H1 (cell line): Measurements from ENCODE around the gene HMGA1. TPM values are rescaled to one million over a fixed set of nuclear protein-coding genes. Genes with fewer than 3 reads are reported as not detected.

Experiments used
- CTCF ChIA-PET: fragments of 300-600 bp; sonication (Branson Sonifier 250); formaldehyde crosslinking; loops from one replicate; lab custom pipeline; 2021; ENCODE audit not compliant: partially characterized antibody; lab: Charles Lee
- POLR2A ChIA-PET: fragments of 300-600 bp; sonication (Branson Sonifier 250); formaldehyde crosslinking; loops from one replicate; lab custom pipeline; 2021; ENCODE audit warnings: inconsistent platforms; ENCODE audit not compliant: partially characterized antibody; lab: Charles Lee
- DNase-seq, 2 experiments: peaks; one replicate each; pipeline versions ENCODE4 v3.0.0 to v3.0.0-alpha.2; 2010 to 2022; ENCODE audit warnings: low spot score in 2 of 2, low read depth in 1 of 2, mixed read lengths in 1 of 2
- FAIRE-seq: peaks from 2 replicates; lab custom pipeline; 2011; peaks lifted over from hg19 to GRCh38; lab: Jason Lieb, UNC
- H2AFZ ChIP-seq: 2 replicates; pipeline ENCODE4 v1.8.1; 2012; ENCODE audit warnings: low read length, inconsistent platforms
- H2AK5ac ChIP-seq: 2 replicates; pipeline ENCODE4 v1.6.1; 2013; ENCODE audit warnings: low read depth, low read length
- H2BK120ac ChIP-seq: replicated peaks from 2 replicates; pipeline ENCODE3; 2013; ENCODE audit warnings: low read depth, low read length, inconsistent platforms
- H2BK12ac ChIP-seq: 2 replicates; pipeline ENCODE4 v1.6.1; 2013; ENCODE audit warnings: low read depth, low read length
- H2BK15ac ChIP-seq: 2 replicates; pipeline ENCODE4 v1.6.1; 2013; ENCODE audit warnings: low read length
- H2BK20ac ChIP-seq: 2 replicates; pipeline ENCODE4 v1.6.1; 2013; ENCODE audit warnings: low read length
- H2BK5ac ChIP-seq: 2 replicates; pipeline ENCODE4 v1.6.1; 2013; ENCODE audit warnings: low read depth, low read length
- H3K14ac ChIP-seq: 2 replicates; pipeline ENCODE4 v1.6.1; 2013; ENCODE audit warnings: inconsistent platforms; ENCODE audit not compliant: insufficient read length
- H3K18ac ChIP-seq: 2 replicates; pipeline ENCODE4 v1.6.1; 2013; ENCODE audit warnings: low read length; ENCODE audit errors: extremely low read depth
- H3K23ac ChIP-seq: 2 replicates; pipeline ENCODE4 v1.6.1; 2013; ENCODE audit warnings: inconsistent platforms; ENCODE audit not compliant: insufficient read length
- H3K23me2 ChIP-seq: 2 replicates; pipeline ENCODE4 v1.6.1; 2013; ENCODE audit warnings: low read depth, low read length
- H3K27ac ChIP-seq: 2 replicates; pipeline ENCODE4 v1.6.1; 2011; ENCODE audit warnings: low read depth, low read length, inconsistent platforms
- H3K27me3 ChIP-seq, 4 experiments: replicated peaks in 1 of 4; 1 replicate in 1 of 4; 2 replicates in 3 of 4; pipeline versions ENCODE4 v1.6.1 to v1.8.1; 2011 to 2013; ENCODE audit warnings: low read length in 3 of 4, mild to moderate bottlenecking in 3 of 4, inconsistent platforms in 2 of 4, mixed read lengths in 2 of 4, moderate library complexity in 1 of 4; ENCODE audit not compliant: control insufficient read depth in 3 of 4, insufficient read depth in 3 of 4; ENCODE audit errors: extremely low read depth in 1 of 4
- H3K36me3 ChIP-seq, 4 experiments: 2 replicates each; pipeline versions ENCODE4 v1.6.1 to v1.8.1; 2011 to 2013; ENCODE audit warnings: mild to moderate bottlenecking in 4 of 4, low read length in 3 of 4, moderate library complexity in 2 of 4, control low read depth in 1 of 4, inconsistent platforms in 1 of 4; ENCODE audit not compliant: insufficient read depth in 4 of 4, control insufficient read depth in 2 of 4
- H3K4ac ChIP-seq: replicated peaks from 2 replicates; pipeline ENCODE3; 2013; ENCODE audit warnings: low read length, low read depth, mixed read lengths, inconsistent platforms; ENCODE audit not compliant: insufficient read length
- H3K4me1 ChIP-seq, 4 experiments: replicated peaks in 1 of 4; 1 replicate in 1 of 4; 2 replicates in 3 of 4; pipeline versions ENCODE4 v1.6.1 to v1.8.1; 2011 to 2013; ENCODE audit warnings: low read length in 3 of 4, inconsistent platforms in 2 of 4, mixed read lengths in 1 of 4; ENCODE audit not compliant: insufficient read depth in 4 of 4, control insufficient read depth in 3 of 4
- H3K4me2 ChIP-seq, 2 experiments: 2 replicates each; pipeline versions ENCODE4 v1.6.1 to v1.8.1; 2011 to 2013; ENCODE audit warnings: low read depth in 2 of 2, low read length in 2 of 2, control low read depth in 1 of 2, inconsistent platforms in 1 of 2, mild to moderate bottlenecking in 1 of 2; ENCODE audit not compliant: insufficient read depth in 1 of 2
- H3K4me3 ChIP-seq, 4 experiments: fragments of 200-600, 300-600 bp in 1 of 4; sonication (generic), shearing (Covaris generic), sonication (Bioruptor Twin) in 1 of 4; 2 replicates each; pipeline versions ENCODE4 v1.5.1 to v1.8.1; 2011 to 2016; ENCODE audit warnings: low read length in 4 of 4, low read depth in 3 of 4, control low read depth in 2 of 4, inconsistent platforms in 2 of 4, mild to moderate bottlenecking in 2 of 4, mixed read lengths in 1 of 4, moderate library complexity in 1 of 4; ENCODE audit not compliant: insufficient read depth in 2 of 4; ENCODE audit errors: extremely low read depth in 1 of 4
- H3K56ac ChIP-seq: replicated peaks from 2 replicates; pipeline ENCODE3; 2013; ENCODE audit warnings: low read depth, mild to moderate bottlenecking, mixed read lengths, low read length, inconsistent platforms; ENCODE audit not compliant: insufficient read length
- H3K79me1 ChIP-seq: 2 replicates; pipeline ENCODE4 v1.6.1; 2013; ENCODE audit warnings: low read depth, low read length, control low read depth
- H3K79me2 ChIP-seq, 2 experiments: 2 replicates each; pipeline versions ENCODE4 v1.6.1 to v1.8.1; 2012 to 2013; ENCODE audit warnings: low read length in 2 of 2, mild to moderate bottlenecking in 2 of 2, inconsistent platforms in 1 of 2; ENCODE audit not compliant: insufficient read depth in 2 of 2, control insufficient read depth in 1 of 2
- H3K9ac ChIP-seq, 4 experiments: replicated peaks in 1 of 4; 1 replicate in 1 of 4; 2 replicates in 3 of 4; pipeline versions ENCODE4 v1.6.1 to v1.8.1; 2011 to 2013; ENCODE audit warnings: low read depth in 3 of 4, low read length in 3 of 4, control low read depth in 2 of 4, mild to moderate bottlenecking in 2 of 4, moderate library complexity in 2 of 4, inconsistent platforms in 1 of 4; ENCODE audit errors: extremely low read depth in 1 of 4
- H3K9me3 ChIP-seq, 2 experiments: 2 replicates each; pipeline versions ENCODE4 v1.6.1 to v1.8.1; 2012 to 2013; ENCODE audit warnings: mild to moderate bottlenecking in 2 of 2, moderate library complexity in 2 of 2, control low read depth in 1 of 2, inconsistent platforms in 1 of 2, low read depth in 1 of 2, low read length in 1 of 2, mixed read lengths in 1 of 2; ENCODE audit not compliant: insufficient read depth in 2 of 2
- H4K20me1 ChIP-seq, 2 experiments: replicated peaks in 1 of 2; 2 replicates each; pipeline versions ENCODE3 to v1.8.1; 2011 to 2013; ENCODE audit warnings: inconsistent platforms in 2 of 2, low read length in 2 of 2, mild to moderate bottlenecking in 1 of 2; ENCODE audit not compliant: insufficient read depth in 2 of 2, control insufficient read depth in 1 of 2
- H4K5ac ChIP-seq: 2 replicates; pipeline ENCODE4 v1.6.1; 2013; ENCODE audit warnings: low read length, low read depth, mixed read lengths, inconsistent platforms; ENCODE audit not compliant: insufficient read length
- H4K8ac ChIP-seq: 2 replicates; pipeline ENCODE4 v1.8.0; 2013; ENCODE audit warnings: mild to moderate bottlenecking, moderate library complexity, low read length, inconsistent platforms; ENCODE audit not compliant: insufficient read depth; ENCODE audit errors: extremely low read depth
- H4K91ac ChIP-seq: replicated peaks from 2 replicates; pipeline ENCODE3; 2013; ENCODE audit warnings: low read length, mixed read lengths, inconsistent platforms; ENCODE audit not compliant: insufficient read length
- BCL11A ChIP-seq, 2 experiments: IDR thresholded peaks; one replicate each; pipeline ENCODE4 v1.6.1; 2011; ENCODE audit warnings: low read depth in 2 of 2, low read length in 2 of 2, mild to moderate bottlenecking in 2 of 2
- FOSL1 ChIP-seq: IDR thresholded peaks from 2 replicates; pipeline ENCODE4 v1.6.1; 2011; ENCODE audit warnings: mild to moderate bottlenecking, low read depth, low read length, moderate library complexity; ENCODE audit not compliant: insufficient read depth
- GTF2F1 ChIP-seq: IDR thresholded peaks from 2 replicates; pipeline ENCODE4 v1.6.1; 2012; ENCODE audit warnings: low read depth, low read length, improper control_type of control experiment, borderline replicate concordance
- HDAC2 ChIP-seq, 2 experiments: fragments of 300-600 bp in 1 of 2; sonication (generic) in 1 of 2; IDR thresholded peaks; 2 replicates each; pipeline ENCODE4 v1.6.1; 2011 to 2012; ENCODE audit warnings: low read depth in 2 of 2, low read length in 2 of 2, mild to moderate bottlenecking in 2 of 2, moderate library complexity in 2 of 2, borderline replicate concordance in 1 of 2, inconsistent platforms in 1 of 2
- KDM1A ChIP-seq: fragments of 200-600, 300-600 bp; sonication (generic); IDR thresholded peaks from 2 replicates; pipeline ENCODE4 v1.7.1; 2016; ENCODE audit warnings: mild to moderate bottlenecking, low read length, borderline replicate concordance
- PHF8 ChIP-seq: fragments of 200-600 bp; sonication (generic); conservative IDR thresholded peaks from 2 replicates; pipeline ENCODE4 v1.7.1; 2012; ENCODE audit warnings: low read depth, mild to moderate bottlenecking, inconsistent platforms, low read length, moderate library complexity
- RFX5 ChIP-seq: IDR thresholded peaks from 2 replicates; pipeline ENCODE4 v1.6.1; 2011; ENCODE audit warnings: low read depth, low read length, improper control_type of control experiment, borderline replicate concordance
- RXRA ChIP-seq: IDR thresholded peaks from 2 replicates; pipeline ENCODE4 v1.6.1; 2011; ENCODE audit warnings: low read depth, mild to moderate bottlenecking, low read length, moderate library complexity; ENCODE audit not compliant: insufficient read depth
- SAP30 ChIP-seq: fragments of 300-600 bp; sonication (generic); IDR thresholded peaks from 2 replicates; pipeline ENCODE4 v1.7.1; 2012; ENCODE audit warnings: low read length, moderate library complexity, mild to moderate bottlenecking, inconsistent platforms; ENCODE audit not compliant: insufficient read depth, insufficient replicate concordance
- SP1 ChIP-seq: IDR thresholded peaks from 2 replicates; pipeline ENCODE4 v1.6.1; 2011; ENCODE audit warnings: low read depth, low read length
- SP2 ChIP-seq: IDR thresholded peaks from 2 replicates; pipeline ENCODE4 v1.6.1; 2012; ENCODE audit warnings: mild to moderate bottlenecking, low read length, inconsistent platforms
- SRF ChIP-seq: IDR thresholded peaks from 2 replicates; pipeline ENCODE4 v1.6.1; 2011; ENCODE audit warnings: mild to moderate bottlenecking, low read depth, low read length, moderate library complexity
- TCF12 ChIP-seq: IDR thresholded peaks from 2 replicates; pipeline ENCODE4 v1.6.1; 2011; ENCODE audit warnings: low read depth, mild to moderate bottlenecking, low read length
- WGBS, 2 experiments: shearing (Covaris generic) in 1 of 2; methylation state at CpG; one replicate each; pipeline versions ENCODE4 v1.1.6 to v1.1.7; 2013 to 2015; ENCODE audit warnings: low lambda C conversion rate in 2 of 2, mixed read lengths in 2 of 2, inconsistent platforms in 1 of 2, low coverage in 1 of 2, missing lambda C conversion rate in 1 of 2; ENCODE audit not compliant: insufficient replicate concordance in 2 of 2, insufficient coverage in 1 of 2, insufficient read length in 1 of 2; ENCODE audit errors: extremely low coverage in 1 of 2, missing lambda C conversion rate in 1 of 2; 5-methylcytosine and 5-hydroxymethylcytosine counted together
- polyA plus RNA-seq, 7 experiments: library from polyadenylated mRNA; depleted of rRNA in 3 of 7; stranded (reverse) in 5 of 7; unstranded in 2 of 7; fragments of >200 nt in 5 of 7; fragments of 200-250 nt in 2 of 7; gene quantifications; 1 replicate in 5 of 7; 2 replicates in 1 of 7; 4 replicates in 1 of 7; pipeline versions ENCODE4 v1.2.1 to v1.2.3, GENCODE V29; 2011 to 2013; ENCODE audit warnings: missing spikeins in 2 of 7, mixed read lengths in 2 of 7
- total RNA-seq: library from RNA; stranded (reverse); fragmentation: NEBNext Ultra II Directional; extraction: Animal tissue kit (Norgen Biotek cat#: 25700); gene quantifications from 2 replicates; pipeline ENCODE4 v1.2.1, GENCODE V29; 2021

HMGA1 gene
- total and polyA plus RNA-seq, 2 of the 8 experiments (the other 6 are each of a cell fraction or from before 2014, with no cell fraction given), result 1,557 to 2,636 TPM

- H3K9ac ChIP-seq, result no peak overlapping the region
- ChIA-PET CTCF (interaction anchor here (0.7 to 3.6 kb wide), 18 partner anchors 9 to 190 kb away, joined by 3 to 23 read pairs (median 4); partner anchors contain the start of gene SMIM29), POLR2A (interaction anchor here (0.9 to 3.5 kb wide), 7 partner anchors 11 to 352 kb away, joined by 3 to 23 read pairs (median 4); partner anchors contain the start of gene HMGA1)
- no peak overlapping the region for H2BK5ac ChIP-seq
- H3K79me2 ChIP-seq, result no peaks in the 10 kb centered on the region
- no peak overlapping the region for H2BK12ac ChIP-seq
- DNase-seq, result no peak
- H3K4me3 ChIP-seq, result no peak overlapping the region
- no peak overlapping the region for H3K56ac ChIP-seq
- no peak overlapping the region for H3K18ac ChIP-seq
- no peaks in the 10 kb centered on the region for H3K4me1 ChIP-seq
- no peak overlapping the region for H2AK5ac ChIP-seq
- no peak overlapping the region for H3K4ac ChIP-seq
- H3K27me3 ChIP-seq, result no peaks in the 10 kb centered on the region; a peak in 2 of 7 replicates
- no peaks in the 10 kb centered on the region for H3K36me3 ChIP-seq
- H4K91ac ChIP-seq, result no peak overlapping the region
- H2AFZ ChIP-seq, result no peak overlapping the region
- no peak overlapping the region for H2BK120ac ChIP-seq
- no peaks in the 10 kb centered on the region for H4K20me1 ChIP-seq
- no peaks in the 10 kb centered on the region for H3K79me1 ChIP-seq
- FAIRE-seq, result no peak
- H3K14ac ChIP-seq, result no peak overlapping the region
- no peaks in the 10 kb centered on the region for H3K23me2 ChIP-seq
- no peak overlapping the region for H4K5ac ChIP-seq
- H2BK20ac ChIP-seq, result no peak overlapping the region
- 93% methylated on average over 12 of the region's 12 CpGs; no CpG with 5 or more reads in 1 of the 2 experiments for WGBS, 2 experiments
- no peak overlapping the region for H3K23ac ChIP-seq
- H4K8ac ChIP-seq, result peak overlapping the region; percentile 62; the same call in 1 of the 2 replicates
- H3K27ac ChIP-seq, result no peak overlapping the region
- no peaks in the 10 kb centered on the region for H3K9me3 ChIP-seq
- no peak overlapping the region for H2BK15ac ChIP-seq
- H3K4me2 ChIP-seq, result no peak overlapping the region
- TF ChIP-seq KDM1A, result no peak
- no peak for TF ChIP-seq HDAC2 (IDR thresholded peaks at IDR 0.05; ENCODE audit: borderline replicate concordance in 1 of 2, low read depth in 2 of 2, low read length in 2 of 2)
- no peak for TF ChIP-seq SP2
- TF ChIP-seq PHF8, result no peak
- TF ChIP-seq RXRA, result no peak
- TF ChIP-seq TCF12, result no peak
- no peak for TF ChIP-seq SRF
- no peak for TF ChIP-seq SP1
- no peak for TF ChIP-seq GTF2F1
- TF ChIP-seq RFX5, result no peak
- TF ChIP-seq BCL11A (IDR thresholded peaks at IDR 0.05; ENCODE audit: low read depth in 2 of 2, low read length in 2 of 2), result no peak
- TF ChIP-seq SAP30, result no peak
- TF ChIP-seq FOSL1, result no peak
These were observed 46.7 kb upstream of the HMGA1 start for GRCh38 chr6:34189806-34190503.
